Stimulated activated CD8-positive, alpha-beta memory T cell treated with anti-CD3 and anti-CD28 coated beads, Interleukin-4, amount 100 ng/mL, for 1 hour (primary cell): ENCODE data around the gene ADAM12.
"Not testable (repeated sequence)": the region's sequence is repeated elsewhere in the genome, so short reads cannot be mapped to it uniquely, and the experiment has no call there.

Source experiments
- DNase-seq, 2 donors: peaks; one replicate each; pipeline ENCODE4 v3.0.0-alpha.2; 2020; ENCODE audit warnings: low read depth in 2 of 2, low spot score in 1 of 2

The ADAM12 gene

GRCh38 chr10:126191192-126191591, 197.1 kb downstream of the ADAM12 start:
- no peak for DNase-seq

GRCh38 chr10:126188679-126189200, 199.5 kb downstream of the ADAM12 start:
- no peak for DNase-seq

GRCh38 chr10:126187399-126187798, 200.9 kb downstream of the ADAM12 start:
- DNase-seq: no peak

- no peak for DNase-seq
These were observed 201.5 kb downstream of the ADAM12 start for GRCh38 chr10:126186766-126187165.

GRCh38 chr10:126185676-126186447, 202.4 kb downstream of the ADAM12 start:
- DNase-seq: no peak

DNA sequence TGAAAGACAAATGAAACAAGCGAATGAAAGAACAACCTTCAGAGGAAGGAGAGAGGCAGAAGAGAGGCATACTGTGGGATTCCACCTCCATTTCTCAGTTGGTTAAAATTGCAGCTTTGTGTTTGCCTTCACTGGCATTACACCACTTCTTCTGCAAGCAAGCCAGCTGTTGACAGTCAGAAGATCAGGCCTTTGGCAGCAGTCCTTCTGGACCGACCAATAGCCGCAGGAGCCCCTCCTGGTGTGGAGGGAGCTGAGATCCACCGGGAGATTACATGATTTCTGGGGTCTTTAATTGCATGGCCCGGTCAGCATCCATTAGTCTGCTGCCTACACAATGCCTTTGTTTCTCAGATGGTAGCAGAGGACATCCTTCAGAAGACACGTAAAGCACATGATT, 206.7 kb downstream of the ADAM12 start:
- no peak for DNase-seq

DNA sequence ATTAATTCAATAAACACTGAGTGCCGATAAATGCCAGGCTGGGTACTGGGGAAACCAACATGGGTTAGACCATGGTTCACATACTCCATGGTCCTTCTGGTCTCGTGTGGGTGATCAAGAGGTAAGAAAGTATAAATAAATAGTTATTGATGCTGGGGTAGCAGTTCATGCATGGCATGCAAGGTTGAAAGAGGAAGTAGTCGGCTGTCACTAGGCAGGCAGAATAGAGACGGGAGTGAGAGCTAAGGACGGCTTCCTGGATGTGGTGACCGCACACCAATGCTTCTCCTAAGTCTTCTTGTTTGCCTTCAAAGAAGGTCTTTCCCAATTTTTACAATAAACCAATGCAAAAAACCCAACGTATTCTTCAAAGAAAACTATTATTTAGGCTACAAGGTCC, 208.6 kb downstream of the ADAM12 start:
- DNase-seq: no peak

DNA sequence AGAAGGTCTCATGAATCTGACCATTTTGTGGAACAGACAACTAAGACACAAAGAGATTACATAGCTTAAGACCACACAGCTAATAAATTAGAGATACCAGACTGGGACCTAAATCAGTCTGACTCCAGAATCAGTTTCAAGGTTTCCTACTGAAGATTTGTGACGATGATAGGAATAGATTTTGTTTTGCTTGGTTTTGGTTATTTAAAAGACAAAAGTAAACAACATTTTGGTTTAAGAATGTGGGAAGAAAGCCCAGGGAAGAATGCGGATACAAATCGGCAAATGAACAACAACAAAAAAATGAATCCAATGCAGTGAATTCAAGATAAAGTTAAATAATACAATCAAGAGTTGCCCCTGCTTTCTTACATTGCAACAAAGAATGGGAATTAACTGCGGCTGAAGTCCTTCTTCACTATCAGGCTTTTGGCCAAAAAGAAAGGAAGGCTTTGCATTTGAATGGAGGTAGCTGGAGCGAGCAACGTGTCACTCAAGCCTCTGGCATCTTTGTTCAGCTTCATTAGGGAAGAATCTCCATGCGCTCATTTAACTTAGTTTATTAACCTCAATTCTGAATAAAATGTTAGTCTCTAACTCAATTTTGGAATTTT, 210.8 kb downstream of the ADAM12 start:
- DNase-seq: no peak

- DNase-seq: no peak
These were observed 212.5 kb downstream of the ADAM12 start for GRCh38 chr10:126175641-126176262.

GRCh38 chr10:126172755-126173154, 215.5 kb downstream of the ADAM12 start:
- DNase-seq: not testable (repeated sequence)

- DNase-seq: no peak
These were observed 216.7 kb downstream of the ADAM12 start for GRCh38 chr10:126171555-126171954.

GRCh38 chr10:126170776-126171175, 217.5 kb downstream of the ADAM12 start:
- no peak for DNase-seq

- DNase-seq: no peak
These were observed 217.9 kb downstream of the ADAM12 start for GRCh38 chr10:126170371-126170770.

- no peak for DNase-seq
These were observed 218.4 kb downstream of the ADAM12 start for GRCh38 chr10:126169899-126170298.

DNA sequence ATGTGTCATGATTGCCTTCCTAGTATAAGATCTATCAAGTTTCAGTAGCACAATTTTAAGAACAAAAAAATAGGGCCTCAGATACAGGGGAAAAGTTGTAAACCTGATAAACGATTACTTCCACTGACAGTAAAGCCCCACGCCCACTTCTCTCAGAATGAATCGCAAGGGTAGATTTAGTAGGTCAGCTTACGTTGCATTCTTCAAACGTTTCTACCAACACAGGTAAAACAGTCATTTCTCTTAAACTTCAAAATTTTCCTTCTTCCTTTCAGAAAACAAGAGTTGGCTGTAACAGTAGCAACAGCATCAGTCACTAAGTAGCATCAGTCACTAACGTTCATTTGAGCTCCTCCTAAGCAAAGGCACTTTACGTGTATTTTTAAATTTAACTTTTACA, 221.5 kb downstream of the ADAM12 start:
- no peak for DNase-seq

DNA sequence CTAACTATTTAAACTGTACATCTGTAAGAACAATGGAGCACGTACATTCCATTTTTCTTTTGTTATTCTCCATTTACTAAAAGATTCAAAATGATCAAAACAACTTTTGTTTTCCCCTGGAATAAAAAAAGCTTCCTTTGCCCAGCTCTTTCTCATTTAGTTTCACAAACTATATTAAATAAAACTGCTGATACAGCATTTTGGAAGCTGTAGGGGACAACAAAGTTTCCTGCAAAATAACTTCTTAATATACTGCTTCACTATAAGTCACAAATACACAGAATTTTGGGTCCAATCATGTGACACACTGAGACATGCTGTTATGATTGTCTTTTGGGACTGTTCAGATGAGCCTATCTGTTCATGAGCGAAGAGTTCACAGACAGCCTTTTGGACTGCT, 222.4 kb downstream of the ADAM12 start:
- DNase-seq: no peak

DNA sequence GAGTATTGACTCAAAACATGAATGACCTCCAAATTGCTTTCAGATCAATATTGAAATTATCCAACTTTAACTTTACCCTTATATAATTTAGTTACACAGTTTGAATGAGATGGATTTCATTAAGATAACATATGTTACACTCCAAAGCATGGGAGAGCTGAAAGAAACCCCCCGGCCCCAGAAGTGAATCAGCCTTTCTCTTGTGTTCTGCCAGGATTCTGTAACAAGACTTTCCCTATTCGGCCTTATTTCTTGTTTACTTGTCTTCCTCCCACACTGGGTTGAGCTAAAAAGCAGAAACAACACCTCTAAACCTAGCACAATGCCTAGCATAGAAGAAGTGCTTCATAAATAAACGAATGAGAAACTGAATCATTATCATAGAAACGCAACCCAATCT, 224.8 kb downstream of the ADAM12 start:
- DNase-seq: no peak

DNA sequence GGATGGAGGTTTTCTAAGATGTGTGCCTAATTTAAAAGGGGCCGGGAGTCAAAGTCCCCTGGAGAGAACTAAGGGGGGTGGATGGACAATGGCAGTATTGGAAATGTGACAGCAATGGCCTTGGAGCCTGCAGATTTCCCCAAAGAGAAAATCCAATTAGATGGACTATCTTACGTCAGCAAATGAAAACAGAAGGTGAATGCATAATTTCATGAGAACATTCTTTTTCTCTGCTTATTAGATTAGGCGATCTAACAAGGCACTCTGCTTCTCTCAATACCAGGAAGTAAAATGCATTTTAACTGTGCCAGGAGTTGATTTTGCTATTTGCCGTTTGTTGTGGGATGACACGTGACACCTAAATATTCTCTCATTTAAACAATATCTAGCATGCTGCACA, 226.6 kb downstream of the ADAM12 start:
- no peak for DNase-seq

GRCh38 chr10:126160971-126161630, 227.2 kb downstream of the ADAM12 start:
- DNase-seq: no peak

GRCh38 chr10:126160571-126160970, 227.7 kb downstream of the ADAM12 start:
- no peak for DNase-seq

GRCh38 chr10:126158133-126158892, 230.0 kb downstream of the ADAM12 start:
- DNase-seq: no peak
